GM21825 (cell line): ENCODE measurements around the gene GINS3.

Source experiments
- ATAC-seq: cut with Tn5 transposase; IDR thresholded peaks from one replicate; pipeline ENCODE4 v1.9.1; 2021; ENCODE audit warnings: mild to moderate bottlenecking, moderate library complexity; ENCODE audit not compliant: unreplicated experiment

The GINS3 gene

GRCh38 chr16:58392215-58393137, at the start of gene GINS3:
TSS of gene GINS3 (plus strand) at chr16:58392471. CDS start at chr16:58392602, 131 bp downstream.
- ATAC-seq, result peak; percentile 97

DNA sequence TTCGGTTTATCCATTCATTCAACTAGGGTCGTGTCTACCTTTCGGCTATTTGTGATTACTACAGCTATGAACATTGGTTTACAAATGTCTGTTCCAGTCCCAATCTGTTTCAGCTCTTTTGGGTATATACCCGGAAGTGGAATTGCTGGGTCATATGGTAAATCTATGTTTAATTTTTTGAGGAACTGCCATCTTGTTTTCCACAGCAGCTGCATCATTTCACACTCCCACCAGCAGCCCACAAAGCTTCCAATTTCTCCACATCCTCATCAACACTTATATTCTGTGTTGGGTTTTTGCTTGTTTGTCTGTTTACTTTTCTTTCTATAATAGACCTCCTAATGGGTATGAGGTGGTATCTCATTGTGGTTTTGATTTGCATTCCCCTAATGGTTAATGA, 48.7 kb upstream of the GINS3 start:
- ATAC-seq, result no peak

- ATAC-seq, result no peak
Measured at GRCh38 chr16:58345574-58346354, 46.5 kb upstream of the GINS3 start.

DNA sequence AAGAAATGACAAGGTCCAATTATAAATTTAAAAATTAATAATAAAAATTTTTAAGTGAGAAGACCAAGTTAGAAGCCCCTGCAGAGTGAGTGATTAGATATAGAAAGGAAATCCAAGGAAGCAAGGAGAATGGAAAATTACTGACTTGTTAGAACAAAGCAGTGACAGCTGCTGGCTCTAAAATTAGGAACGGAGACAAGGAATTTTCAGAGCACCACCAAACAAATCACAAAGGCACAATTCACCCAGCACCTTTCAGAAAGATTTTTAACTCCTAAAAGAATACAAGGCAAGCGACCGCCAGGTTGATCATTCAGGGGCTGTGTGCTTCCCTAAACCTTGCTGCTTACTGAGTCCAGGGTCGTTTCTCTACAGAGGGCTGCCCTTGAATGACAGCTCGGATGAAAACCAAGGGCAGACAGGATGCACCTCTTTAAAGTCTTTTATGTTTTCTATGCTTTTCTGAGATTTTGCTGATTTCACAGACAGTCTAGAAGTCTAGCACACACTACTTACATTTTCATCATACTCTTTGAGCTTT, 45.4 kb upstream of the GINS3 start:
- no peak for ATAC-seq

DNA sequence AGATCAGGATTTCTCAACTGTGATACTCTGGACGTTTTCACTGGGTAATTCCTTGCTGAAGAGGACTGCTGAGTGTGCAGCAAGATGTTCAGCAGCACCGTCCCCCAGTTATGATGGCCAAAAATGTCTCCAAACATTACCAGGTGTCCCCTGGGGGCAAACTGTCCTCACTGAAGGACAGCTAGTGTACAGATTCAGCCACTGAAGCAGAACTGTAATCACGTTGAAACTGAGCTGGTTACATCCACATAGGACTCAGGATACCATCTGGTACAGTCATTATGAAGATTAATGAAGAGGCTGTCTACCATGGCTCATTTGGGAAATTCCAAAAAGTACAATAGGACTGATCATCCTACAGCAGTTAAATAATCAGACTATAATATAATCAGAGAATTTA, 43.3 kb upstream of the GINS3 start:
- ATAC-seq, result no peak

DNA sequence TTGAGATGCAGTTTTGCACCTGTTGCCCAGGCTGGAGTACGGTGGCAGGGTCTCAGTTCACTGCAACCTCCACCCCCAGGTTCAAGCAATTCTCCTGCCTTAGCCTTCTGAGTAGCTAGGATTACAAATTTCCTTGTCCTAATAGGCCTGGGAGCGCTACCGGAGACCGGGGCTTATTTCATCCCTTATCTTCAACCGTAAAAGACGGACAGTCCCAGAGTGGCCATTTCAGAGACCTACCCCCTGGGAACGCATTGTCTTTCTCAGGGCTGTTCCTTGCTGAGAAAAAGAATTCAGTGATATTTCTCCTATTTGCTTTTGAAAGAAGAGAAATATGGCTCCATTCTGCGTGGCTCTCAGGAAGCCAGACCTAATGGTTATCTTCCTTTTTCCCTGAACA, 39.6 kb upstream of the GINS3 start:
- ATAC-seq, result no peak

- ATAC-seq, result no peak
Measured at GRCh38 chr16:58360041-58360634, 32.1 kb upstream of the GINS3 start.

GRCh38 chr16:58361726-58362125, 30.5 kb upstream of the GINS3 start:
- ATAC-seq, result no peak

GRCh38 chr16:58363746-58364393, 28.4 kb upstream of the GINS3 start:
- ATAC-seq, result no peak

GRCh38 chr16:58365623-58366022, 26.6 kb upstream of the GINS3 start:
- ATAC-seq, result no peak

DNA sequence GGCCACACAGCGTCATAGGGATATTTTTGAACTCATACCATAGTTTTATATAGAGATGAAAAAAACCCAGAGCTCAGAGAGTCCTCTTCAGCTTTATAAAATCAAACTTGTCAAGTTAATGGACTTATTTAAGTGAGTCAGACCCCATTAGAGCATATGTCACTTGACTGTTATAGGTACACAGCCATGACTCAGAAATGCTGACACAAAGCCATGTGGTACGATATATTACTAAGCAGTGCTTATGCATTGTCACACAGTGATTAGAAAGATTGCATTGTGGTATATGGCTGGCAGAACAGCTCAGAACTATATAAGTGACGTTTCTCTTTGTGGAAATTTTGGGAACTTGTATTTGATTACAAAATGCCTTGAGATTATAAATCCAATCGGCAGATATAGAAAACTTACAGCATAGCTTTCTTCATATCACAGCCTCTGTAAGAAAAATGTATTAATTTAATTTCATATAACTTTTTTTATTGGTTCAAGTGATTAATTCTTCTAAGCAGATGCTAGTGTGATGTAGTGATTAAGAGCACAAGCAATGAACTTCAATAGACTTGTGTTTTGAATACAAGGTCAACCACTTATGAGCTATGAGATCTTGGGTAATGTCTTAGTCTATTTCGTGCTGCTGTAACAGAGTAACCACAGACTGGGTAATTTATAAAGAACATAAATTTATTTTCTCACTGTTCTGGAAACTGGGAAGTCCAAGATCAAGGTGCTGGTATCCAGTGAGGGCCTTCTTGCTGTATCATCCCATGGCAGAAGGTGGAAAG, 25.8 kb upstream of the GINS3 start:
- ATAC-seq, result no peak

DNA sequence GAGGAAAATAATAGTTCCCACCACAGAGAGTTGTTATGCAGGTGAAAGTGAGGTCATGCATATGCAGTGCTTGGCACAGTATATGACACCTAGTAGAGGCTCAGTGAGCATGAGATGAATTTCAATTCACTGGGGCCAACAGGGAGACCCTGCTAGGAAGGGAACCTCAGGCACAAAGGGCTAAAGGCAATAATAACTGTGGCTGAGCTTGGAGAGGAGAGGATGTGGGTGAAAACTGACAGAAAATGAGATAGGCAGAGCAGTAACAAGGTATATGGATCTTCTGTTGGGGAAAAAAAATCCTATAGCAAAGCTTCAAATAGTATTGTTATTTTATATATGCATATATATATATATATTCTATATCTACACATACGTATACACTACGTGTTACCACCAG, 25.0 kb upstream of the GINS3 start:
- ATAC-seq, result no peak

- no peak for ATAC-seq
Measured at GRCh38 chr16:58371841-58372240, 20.4 kb upstream of the GINS3 start.

GRCh38 chr16:58375386-58375785, 16.9 kb upstream of the GINS3 start:
- no peak for ATAC-seq

DNA sequence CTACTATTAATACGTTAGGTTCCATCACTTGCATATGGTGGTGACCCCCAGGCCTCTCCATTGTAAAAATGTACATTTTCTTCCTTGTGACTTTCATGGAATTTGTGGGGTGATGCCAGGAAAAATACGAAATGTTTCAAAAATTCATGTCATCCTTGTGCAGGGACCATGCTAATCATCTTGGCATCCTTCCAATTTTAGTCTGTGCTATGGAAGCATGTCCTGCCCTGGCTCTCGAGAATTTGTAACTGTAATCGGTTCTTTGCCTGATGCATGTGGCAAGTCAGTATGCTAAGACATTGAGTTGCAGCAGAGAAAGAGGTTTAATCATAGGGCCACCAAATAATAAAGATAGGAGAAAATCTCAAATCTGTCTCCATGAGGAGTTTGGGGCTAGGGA, 14.3 kb upstream of the GINS3 start:
- no peak for ATAC-seq

DNA sequence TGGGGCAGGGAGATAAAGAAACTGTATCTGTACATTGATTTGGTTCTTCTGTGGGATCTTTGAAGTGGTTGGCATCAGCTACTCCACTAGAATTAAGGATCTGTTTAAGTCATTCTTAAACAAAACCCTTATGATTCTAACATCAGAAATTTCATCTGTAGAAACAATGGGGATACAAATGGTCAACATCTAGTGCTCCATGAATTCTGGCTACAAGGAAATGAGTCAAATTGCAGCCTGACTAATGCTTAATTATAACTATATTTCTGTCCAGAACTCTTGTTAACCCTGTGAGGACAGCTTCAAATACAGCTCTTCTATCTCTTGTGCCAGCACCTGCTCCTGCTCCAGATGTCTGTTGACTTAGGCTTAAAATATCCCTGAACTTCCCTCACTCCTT, 13.9 kb upstream of the GINS3 start:
- ATAC-seq, result no peak

DNA sequence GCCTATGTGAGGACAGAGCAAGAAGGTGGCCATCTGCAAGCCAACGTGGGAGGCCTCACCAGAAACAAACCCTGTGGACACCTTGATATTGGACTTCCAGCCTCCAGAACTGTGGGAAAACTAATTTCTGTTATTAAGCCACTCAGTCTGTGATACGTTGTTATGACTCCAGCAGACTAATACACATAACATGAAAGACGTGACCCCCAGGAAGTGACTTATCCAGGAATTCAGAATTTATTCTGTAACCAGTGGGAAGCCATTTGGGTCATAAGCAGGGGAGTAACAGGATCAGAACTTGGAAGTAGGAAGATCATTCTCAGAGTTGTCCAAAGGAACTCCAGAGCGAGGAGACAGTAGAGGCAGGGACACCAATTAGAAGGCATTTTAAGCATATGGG, 12.5 kb upstream of the GINS3 start:
- no peak for ATAC-seq

DNA sequence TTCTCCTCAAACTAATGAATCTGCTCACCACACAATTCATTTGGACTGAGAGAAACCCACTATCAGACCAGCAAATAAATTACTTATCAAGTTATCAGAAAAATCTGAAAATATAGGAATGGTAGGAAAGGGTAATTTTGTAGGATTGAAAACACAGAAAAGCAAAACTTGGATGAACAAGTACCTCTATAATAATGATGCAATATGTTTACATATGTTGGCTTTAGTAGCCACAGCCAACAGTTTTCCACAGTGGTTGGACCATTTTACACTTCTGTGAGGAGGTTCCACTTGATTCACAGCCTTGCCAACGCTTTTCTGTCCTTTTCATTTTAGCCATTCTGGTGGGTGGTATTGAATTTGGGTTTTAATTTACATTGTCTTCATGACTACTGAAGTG, 10.6 kb upstream of the GINS3 start:
- no peak for ATAC-seq

GRCh38 chr16:58384437-58385055, 7.7 kb upstream of the GINS3 start:
- no peak for ATAC-seq
